ENCODE results near the gene PHKA2. TPM values are rescaled to one million over a fixed set of nuclear protein-coding genes. Genes with fewer than 3 reads are reported as not detected.

Gene PHKA2
- total and polyA plus RNA-seq, 10 of the 15 experiments (the other 5 are each of a cell fraction or from before 2014, with no cell fraction given): 1.4 to 25.6 (median 15.4) TPM

GRCh38 chrX:18946157-18946556, 37.8 kb downstream of the PHKA2 start:
- BruUV-seq (replicated peaks): no TSS peak
- DNase-seq (ENCODE audit: low read depth, low spot score) (no peak), FAIRE-seq (no peak), ATAC-seq (no peak)
- Histone ChIP-seq H3K4me3 (no peak overlapping the region), H4K20me1 (ENCODE audit: control insufficient read depth, insufficient read depth) (no peaks in the 10 kb centered on the region), H2AFZ (ENCODE audit: control insufficient read depth, low read depth, low read length) (no peak overlapping the region), H3K9me3 (replicated peaks; ENCODE audit: control insufficient read depth, insufficient read depth, low read length) (no peaks in the 10 kb centered on the region), H3K79me2 (ENCODE audit: control insufficient read depth, insufficient read depth, low read length) (no peaks in the 10 kb centered on the region), H3K4me1 (ENCODE audit: control insufficient read depth, insufficient read depth, low read length) (no peaks in the 10 kb centered on the region), H3K9ac (ENCODE audit: control insufficient read depth, insufficient read depth, low read length) (no peak overlapping the region), H3K27ac (ENCODE audit: control insufficient read depth, insufficient read depth) (no peak overlapping the region), H3K27me3 (replicated peaks in 1 of 2; ENCODE audit: control insufficient read depth in 2 of 2, insufficient read depth in 2 of 2, low read length in 1 of 2) (no peaks in the 10 kb centered on the region), H3K4me2 (ENCODE audit: control insufficient read depth, insufficient read depth) (no peak overlapping the region), H3K36me3 (ENCODE audit: control insufficient read depth in 2 of 2, insufficient read depth in 2 of 2, low read length in 1 of 2) (peaks cover 0 to 3% of the 10 kb centered on the region in 2 experiments; a peak in 2 of 4 replicates)
- in situ Hi-C loops (cut with MboI) (no loop called here), intact Hi-C loops (cut with micrococcal nuclease; ENCODE audit: unreplicated experiment) (no loop called here)
- no peak for TF ChIP-seq SMC3 (IDR thresholded peaks at IDR 0.05; ENCODE audit: borderline replicate concordance, low read length)
- no peak for TF ChIP-seq SKIL (IDR thresholded peaks at IDR 0.05; ENCODE audit: low read depth, poor library complexity, severe bottlenecking)
- TF ChIP-seq PRDM15 (CRISPR knock-in tag; IDR thresholded peaks at IDR 0.05): no peak
- TF ChIP-seq E4F1 (IDR thresholded peaks at IDR 0.05; ENCODE audit: borderline replicate concordance, partially characterized antibody): no peak
- no peak for TF ChIP-seq PKNOX1 (IDR thresholded peaks at IDR 0.05)
- no peak for TF ChIP-seq WRNIP1 (IDR thresholded peaks at IDR 0.05; ENCODE audit: borderline replicate concordance, low read depth, low read length)
- ChIA-PET POLR2A (no interaction called here), SMC1A (ENCODE audit: uncharacterized antibody, unreplicated experiment) (no interaction called here), CTCF (interaction anchor here (0.6 kb wide), 1 partner anchor 542 kb away, joined by 3 read pairs; no protein-coding TSS in a partner anchor), RAD21 (ENCODE audit: unreplicated experiment) (no interaction called here)
- 77% methylated on average over 6 of the region's 6 CpGs for WGBS (ENCODE audit: insufficient coverage, insufficient replicate concordance, low lambda C conversion rate, missing lambda C conversion rate)

Data from GM12878 (cell line).